ENCODE data around the gene PCCA. TPM values are rescaled to one million over a fixed set of nuclear protein-coding genes. Genes with fewer than 3 reads are reported as not detected.

The PCCA gene
- total and polyA plus RNA-seq, 2 experiments from 2014 or later: 41.9 to 46.6 TPM

GRCh38 chr13:100560498-100561157, 471.7 kb downstream of the PCCA start (continued):
- TF ChIP-seq POLR2AphosphoS5 (IDR thresholded peaks at IDR 0.05; ENCODE audit: low read depth): no peak
- TF ChIP-seq NANOG (IDR thresholded peaks at IDR 0.05; ENCODE audit: borderline replicate concordance): no peak
- no peak for TF ChIP-seq ETS1 (IDR thresholded peaks at IDR 0.05)
- no peak for TF ChIP-seq ZNF331 (CRISPR knock-in tag; IDR thresholded peaks at IDR 0.05; ENCODE audit: low read depth)
- TF ChIP-seq JUNB (IDR thresholded peaks at IDR 0.05; ENCODE audit: unreplicated experiment): no peak
- no peak for TF ChIP-seq STAT1 (IDR thresholded peaks at IDR 0.05; ENCODE audit: unreplicated experiment)
- no peak for TF ChIP-seq REST (IDR thresholded peaks at IDR 0.05; ENCODE audit: unreplicated experiment)

- Histone ChIP-seq H2AFZ (no peak overlapping the region), H3K27me3 (ENCODE audit: insufficient read depth) (no peaks in the 10 kb centered on the region), H4K20me1 (replicated peaks; ENCODE audit: insufficient read depth) (no peaks in the 10 kb centered on the region), H3K36me3 (ENCODE audit: insufficient read depth) (peaks cover 4% of the 10 kb centered on the region; the same call in 1 of the 2 replicates), H3K4me2 (no peak overlapping the region), H3F3A (replicated peaks; ENCODE audit: low read depth) (0 out of 2 replicates have a peak, but pooled peaks cover 9% of the 10 kb centered on the region), H3K27ac (ENCODE audit: low read depth) (no peak overlapping the region), H3K4me1 (ENCODE audit: insufficient read depth) (peaks cover 5% of the 10 kb centered on the region; the same call in 1 of the 2 replicates), H3K4me3 (no peak overlapping the region), H3K79me2 (replicated peaks; ENCODE audit: insufficient read depth) (no peaks in the 10 kb centered on the region), H3K9me2 (ENCODE audit: insufficient read depth) (no peaks in the 10 kb centered on the region)
- Mint-ChIP-seq H3K4me3 (no peak overlapping the region), H3K27me3 (ENCODE audit: insufficient read depth, low read depth, poor library complexity) (peaks cover 2% of the 10 kb centered on the region), H3K9me3 (peaks cover 5% of the 10 kb centered on the region), H3K4me1 (peaks cover 9% of the 10 kb centered on the region), H3K27ac (no peak overlapping the region), H3K36me3 (ENCODE audit: low read depth) (peaks cover 5% of the 10 kb centered on the region; the same call in 2 of the 3 replicates)
- ATAC-seq (no peak), DNase-seq (ENCODE audit: low spot score) (no peak)
- no peak for TF ChIP-seq POLR2AphosphoS5 (IDR thresholded peaks at IDR 0.05; ENCODE audit: low read depth)
- no peak for TF ChIP-seq REST (IDR thresholded peaks at IDR 0.05; ENCODE audit: unreplicated experiment)
- TF ChIP-seq STAT1 (IDR thresholded peaks at IDR 0.05; ENCODE audit: unreplicated experiment): no peak
- no peak for TF ChIP-seq ZNF462 (CRISPR knock-in tag; IDR thresholded peaks at IDR 0.05)
- no peak for TF ChIP-seq ZNF331 (CRISPR knock-in tag; IDR thresholded peaks at IDR 0.05; ENCODE audit: low read depth)
- no peak for TF ChIP-seq CREB1 (CRISPR knock-in tag; IDR thresholded peaks at IDR 0.05; ENCODE audit: low read depth)
- no peak for TF ChIP-seq NANOG (IDR thresholded peaks at IDR 0.05; ENCODE audit: borderline replicate concordance)
Observed at GRCh38 chr13:100561158-100561499, 472.2 kb downstream of the PCCA start.

All from GM23338 (cell line).